Mesenteric fat pad (tissue), 1 donor: ENCODE data around the gene BMAL2. TPM values are rescaled to one million over a fixed set of nuclear protein-coding genes. Genes with fewer than 3 reads are reported as not detected.

ENCODE experiments used
- DNase-seq: peaks from one replicate; pipeline ENCODE4 v3.0.0-alpha.2; 2020; ENCODE audit warnings: low spot score
- total RNA-seq: library from RNA; stranded (reverse); fragmentation: NEBNext Ultra II Directional; extraction: Animal tissue kit (Norgen Biotek cat#: 25700); gene quantifications from one replicate; pipeline ENCODE4 v1.2.1, GENCODE V29; 2021
- donor health status: DM: yes; HTN: yes; CAD: no.

BMAL2 gene
- total RNA-seq, 1 donor from 2014 or later, result 3.2 TPM

DNA sequence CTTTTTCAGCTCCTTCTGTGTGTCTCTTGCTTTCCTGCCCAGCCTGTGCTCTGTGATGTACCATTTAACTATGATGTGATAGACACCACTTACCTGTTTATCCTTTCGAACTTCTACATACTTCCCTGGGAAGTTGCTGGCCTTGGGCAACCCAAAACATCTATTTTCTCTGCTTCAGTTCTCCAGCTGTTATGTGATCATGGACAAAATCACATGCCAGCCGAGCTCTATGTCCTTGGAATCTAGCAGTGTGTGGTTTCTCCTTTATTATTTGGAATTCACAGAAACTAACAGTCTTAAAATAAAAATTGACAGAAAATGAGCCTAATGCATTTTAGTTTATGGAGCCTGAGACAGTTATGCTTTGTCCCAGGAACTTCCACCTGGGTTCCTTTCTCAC, 22.9 kb downstream of the BMAL2 start:
- no peak for DNase-seq

DNA sequence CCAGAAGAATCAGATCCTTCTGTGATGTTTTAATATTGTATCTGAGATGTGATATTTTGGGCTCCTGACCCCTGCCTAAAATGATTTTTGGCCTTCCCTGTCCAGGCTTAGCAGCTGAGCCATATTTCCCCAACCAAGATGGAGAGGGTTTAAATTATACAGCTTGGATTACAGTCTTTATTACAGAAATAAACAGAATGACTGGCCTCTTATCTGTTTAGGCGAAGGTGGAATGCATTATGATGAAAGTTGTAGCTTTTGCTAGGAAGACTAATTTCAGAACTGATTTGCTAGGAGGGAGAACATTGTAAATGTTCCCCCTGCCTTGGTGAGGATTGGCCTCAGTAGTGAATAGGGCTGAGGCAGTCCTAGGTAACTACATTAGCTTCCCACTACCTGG, 23.3 kb downstream of the BMAL2 start:
- DNase-seq, result no peak

GRCh38 chr12:27359578-27360340, 27.1 kb downstream of the BMAL2 start:
- DNase-seq, result no peak

DNA sequence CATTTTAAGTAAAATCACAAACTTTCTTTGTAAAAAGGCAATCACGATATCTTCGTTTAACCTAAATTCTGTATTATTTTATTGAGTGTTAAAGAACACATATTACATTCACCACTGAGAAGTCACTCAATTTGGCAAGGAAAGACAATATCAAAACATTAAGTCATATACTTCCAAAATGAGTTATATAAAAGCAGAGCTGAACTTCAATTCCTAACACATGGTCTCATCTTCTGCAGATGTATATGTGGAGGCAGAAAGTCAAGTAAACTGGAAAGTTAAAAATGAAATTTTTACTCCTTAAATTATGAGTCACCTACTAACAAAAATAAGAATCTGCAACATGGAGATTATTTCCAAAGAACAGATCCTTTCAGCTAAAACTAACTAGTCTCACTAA, 28.7 kb downstream of the BMAL2 start:
- no peak for DNase-seq

GRCh38 chr12:27366621-27367020, 34.0 kb downstream of the BMAL2 start:
- no peak for DNase-seq

GRCh38 chr12:27367078-27367477, 34.4 kb downstream of the BMAL2 start:
- no peak for DNase-seq

DNA sequence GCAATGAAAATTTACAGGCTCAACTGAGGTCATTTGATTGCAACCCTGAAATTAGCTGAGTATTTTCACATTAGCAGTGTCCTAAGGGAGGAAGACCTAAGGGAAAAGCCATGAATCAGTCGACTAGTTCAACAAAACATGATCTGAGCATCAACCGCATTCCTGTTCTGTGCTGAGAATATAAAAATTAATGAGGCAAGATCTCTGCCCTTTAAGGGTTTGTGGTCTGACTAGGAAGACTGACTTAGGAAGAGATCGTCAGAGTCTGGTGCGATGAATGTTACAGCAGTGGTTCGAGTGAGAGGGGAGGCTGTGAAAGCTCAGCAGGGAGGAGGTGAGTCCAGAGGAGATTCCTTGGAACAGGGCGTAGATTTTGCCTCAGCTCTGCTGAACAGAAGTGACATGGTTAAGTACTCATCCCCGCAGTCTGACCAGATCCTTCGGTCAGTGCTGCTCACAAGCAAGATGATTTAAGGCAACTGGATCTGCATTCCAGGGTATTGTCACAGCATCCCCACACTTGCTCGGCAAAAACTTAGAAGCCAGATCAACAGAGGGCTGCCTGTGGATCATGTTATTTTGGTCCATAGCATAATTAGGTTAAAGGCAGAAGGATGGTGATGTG, 49.6 kb downstream of the BMAL2 start:
- no peak for DNase-seq

Other genes starting within 250 kb of the BMAL2 start
- 76.0 TPM for gene STK38L, start 88.5 kb upstream of the BMAL2 start, total RNA-seq
- gene SMCO2, start 113.9 kb downstream of the BMAL2 start, total RNA-seq, result not detected
- gene PPFIBP1, start 191.4 kb downstream of the BMAL2 start, total RNA-seq, result 76.9 TPM